Activated CD8-positive, alpha-beta memory T cell treated with anti-CD3 and anti-CD28 coated beads for 1 hour (primary cell): ENCODE measurements around the gene DDX46.
"Not testable (repeated sequence)": the region's sequence is repeated elsewhere in the genome, so short reads cannot be mapped to it uniquely, and the experiment has no call there.

ENCODE experiments used
- DNase-seq, 2 donors: peaks; one replicate each; pipeline ENCODE4 v3.0.0-alpha.2; 2020; ENCODE audit warnings: low read depth in 1 of 2; ENCODE audit errors: extremely low read depth in 1 of 2

The DDX46 gene

DNA sequence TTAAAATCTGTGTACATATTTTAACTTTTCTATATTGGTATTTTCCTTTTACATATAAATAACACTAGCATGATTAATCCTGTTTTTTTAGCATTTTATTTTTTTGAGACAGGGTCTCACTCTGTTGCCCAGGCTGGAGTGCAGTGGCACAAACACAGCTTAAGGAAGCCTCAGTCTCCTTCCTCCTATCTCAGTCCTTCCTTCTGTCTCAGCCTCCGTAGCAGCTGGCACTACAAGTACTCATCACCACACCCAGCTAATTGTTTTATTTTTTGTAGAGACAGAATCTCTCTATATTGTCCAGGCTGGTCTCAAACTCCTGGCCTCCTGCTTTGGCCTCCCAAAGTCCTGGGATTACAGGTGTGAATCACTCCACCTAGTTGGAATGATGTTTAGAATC lies 85.7 kb downstream of the DDX46 start:
- no peak for DNase-seq

GRCh38 chr5:134845335-134845851 lies 86.8 kb downstream of the DDX46 start:
- no peak for DNase-seq

DNA sequence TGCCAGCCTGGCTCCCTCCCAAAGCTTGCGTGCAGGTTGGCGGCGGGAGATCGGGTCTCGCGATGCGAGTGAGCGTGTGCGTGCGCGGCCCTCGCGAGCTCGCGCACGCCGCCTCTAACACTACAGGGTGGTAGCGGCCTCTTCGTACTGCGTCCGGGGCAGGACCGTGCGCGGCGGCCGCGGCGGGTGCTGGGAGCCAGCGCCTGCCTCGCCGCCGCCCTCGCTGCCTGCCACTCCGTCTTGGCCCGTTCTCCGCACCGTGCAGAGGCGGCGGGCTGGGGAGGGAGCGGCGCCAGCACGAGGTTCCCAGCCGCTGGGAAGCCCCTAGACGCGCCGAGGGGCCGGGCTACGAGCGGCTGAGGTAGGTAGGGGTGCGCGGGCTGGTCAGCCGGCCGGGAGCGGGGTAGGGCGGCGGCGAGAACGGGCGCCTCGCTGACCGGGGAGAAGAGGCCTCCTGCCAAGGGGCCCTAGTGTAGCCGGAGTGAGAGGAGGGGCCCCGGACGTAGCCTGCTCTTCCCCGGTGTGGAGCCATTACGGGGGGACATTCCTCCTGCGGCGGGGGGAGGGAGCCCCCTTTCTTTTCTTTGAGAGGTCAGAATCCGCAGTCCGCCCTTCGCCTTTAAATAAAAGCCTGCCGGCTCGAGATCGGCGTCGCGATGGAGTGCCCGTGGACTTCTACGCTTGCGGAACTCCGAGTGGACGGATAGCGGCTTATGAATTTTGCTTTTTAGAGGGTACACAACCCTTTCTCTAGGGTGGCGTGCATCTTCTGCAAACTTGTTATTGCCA lies 87.5 kb downstream of the DDX46 start, which contains the start of gene C5orf24:
Gene C5orf24 (plus strand): TSS at position 117 of the 789 bp plus-strand sequence. CDS start 8,933 bp downstream, outside the sequence.
- peak; percentile 76 to 84 for DNase-seq

- DNase-seq: peak in 1 of 2 donors; percentile 2
These were observed 88.0 kb downstream of the DDX46 start for GRCh38 chr5:134846641-134846960.

- DNase-seq: not testable (repeated sequence)
These were observed 90.9 kb downstream of the DDX46 start for GRCh38 chr5:134849434-134849933.

DNA sequence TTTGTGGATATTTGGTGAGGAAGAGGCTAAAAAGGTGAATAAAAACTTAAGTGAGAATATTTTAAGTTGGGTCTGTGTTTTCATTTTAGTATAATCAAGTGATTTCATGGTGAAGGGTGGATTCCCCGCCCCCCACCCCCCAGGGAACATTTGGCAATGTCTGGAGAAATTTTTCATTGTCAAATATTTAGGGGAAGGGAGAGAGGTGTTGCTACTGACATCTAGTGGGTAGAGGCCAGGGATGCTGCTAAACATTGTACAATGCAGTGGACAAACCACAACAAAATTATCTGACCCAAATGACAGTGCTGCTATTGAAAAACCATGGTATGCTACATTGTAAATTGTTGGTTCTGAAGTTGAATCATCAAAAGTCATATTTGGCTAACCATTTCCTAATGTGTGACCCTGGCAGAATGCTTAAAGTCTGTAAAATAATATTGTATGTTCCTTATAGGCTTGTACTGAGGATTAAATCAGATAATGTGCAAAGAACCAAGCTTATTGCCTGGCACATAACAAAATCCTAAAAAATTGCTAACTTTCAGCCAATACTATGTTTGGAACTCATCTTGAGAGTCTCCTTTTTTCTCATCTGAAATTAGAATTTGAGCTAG lies 92.8 kb downstream of the DDX46 start:
- DNase-seq: no peak

GRCh38 chr5:134856465-134856864 lies 97.9 kb downstream of the DDX46 start:
- DNase-seq: not testable (repeated sequence)

- no peak for DNase-seq
These were observed 98.8 kb downstream of the DDX46 start for GRCh38 chr5:134857401-134857800.

DNA sequence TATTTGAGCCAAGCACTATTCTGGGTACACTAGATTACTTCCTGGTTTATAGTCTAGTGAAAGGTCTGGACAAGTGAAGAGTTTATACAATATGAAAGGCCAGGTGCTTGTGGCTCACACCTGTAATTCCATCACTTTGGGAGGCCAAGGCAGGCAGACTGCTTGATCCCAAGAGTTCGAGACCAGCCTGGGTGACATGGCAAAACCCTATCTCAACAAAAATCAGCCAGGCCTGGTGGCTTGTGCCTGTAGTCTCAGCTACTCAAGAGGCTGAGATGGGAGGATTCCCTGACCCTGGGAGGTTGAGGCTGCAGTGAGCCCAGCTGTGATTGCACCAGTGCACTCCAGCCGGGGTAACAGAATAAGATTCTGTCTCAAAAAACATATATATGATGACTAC lies 106.1 kb downstream of the DDX46 start:
- no peak for DNase-seq

DNA sequence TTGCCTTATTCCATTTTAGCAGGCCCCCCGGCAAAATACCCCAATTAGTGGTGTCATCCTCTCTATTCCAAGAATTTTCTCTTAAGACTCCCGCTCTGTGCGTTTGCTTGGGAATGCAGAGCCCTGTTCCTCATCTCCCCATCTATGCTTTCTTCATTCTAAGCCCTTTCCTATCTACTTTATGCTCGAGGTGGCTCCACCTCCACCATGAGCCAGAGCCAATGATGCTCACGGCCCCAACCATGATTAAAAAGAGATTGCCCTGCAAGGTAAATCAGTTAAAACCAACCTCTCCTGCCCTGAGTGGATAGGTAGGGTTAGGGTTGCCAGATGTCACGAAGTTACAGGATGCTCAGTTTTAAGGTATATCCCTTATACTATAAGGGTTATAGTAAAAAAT lies 114.9 kb downstream of the DDX46 start:
- DNase-seq: no peak

DNA sequence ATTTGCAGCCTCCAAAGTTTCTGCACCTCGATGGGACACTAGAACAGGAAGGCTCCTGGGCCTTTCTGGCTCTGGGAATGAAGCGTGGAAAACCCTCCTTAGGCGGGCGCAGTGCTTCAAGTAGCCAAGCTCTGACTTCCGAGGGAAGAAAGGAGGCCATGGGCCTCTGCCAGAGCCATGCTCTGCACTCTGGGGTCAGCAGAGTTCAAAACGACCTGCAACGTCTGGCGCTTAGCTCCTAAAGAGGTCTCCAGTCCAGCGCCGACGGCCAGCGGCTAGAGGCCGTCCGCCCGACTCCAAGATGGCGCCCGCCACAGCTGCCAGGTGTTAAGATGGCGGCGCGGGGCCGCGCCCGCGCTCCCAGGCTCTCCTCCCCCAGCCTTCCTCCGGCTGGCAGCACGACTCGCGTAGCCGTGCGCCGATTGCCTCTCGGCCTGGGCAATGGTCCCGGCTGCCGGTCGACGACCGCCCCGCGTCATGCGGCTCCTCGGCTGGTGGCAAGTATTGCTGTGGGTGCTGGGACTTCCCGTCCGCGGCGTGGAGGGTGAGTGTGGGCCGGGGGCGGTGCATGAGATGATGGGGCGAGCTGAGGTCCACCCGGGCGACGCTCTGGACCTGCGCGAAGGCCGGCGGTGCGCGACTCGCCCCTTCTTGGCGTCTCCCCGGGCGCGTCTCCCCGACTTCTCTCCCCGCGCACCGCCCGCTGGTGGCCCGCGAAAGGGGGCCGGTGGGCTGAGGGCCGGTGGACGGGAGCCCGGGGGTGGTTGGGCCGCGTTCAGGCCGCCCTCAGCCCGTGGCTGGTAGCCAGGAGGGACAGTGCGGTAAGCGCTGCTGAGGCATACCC lies 115.6 kb downstream of the DDX46 start, which contains the start of gene TXNDC15:
Gene TXNDC15 (plus strand): TSS at position 385 of the 844 bp plus-strand sequence. CDS start 57 bp downstream, at position 442.
- DNase-seq: peak; percentile 40 to 70

DNA sequence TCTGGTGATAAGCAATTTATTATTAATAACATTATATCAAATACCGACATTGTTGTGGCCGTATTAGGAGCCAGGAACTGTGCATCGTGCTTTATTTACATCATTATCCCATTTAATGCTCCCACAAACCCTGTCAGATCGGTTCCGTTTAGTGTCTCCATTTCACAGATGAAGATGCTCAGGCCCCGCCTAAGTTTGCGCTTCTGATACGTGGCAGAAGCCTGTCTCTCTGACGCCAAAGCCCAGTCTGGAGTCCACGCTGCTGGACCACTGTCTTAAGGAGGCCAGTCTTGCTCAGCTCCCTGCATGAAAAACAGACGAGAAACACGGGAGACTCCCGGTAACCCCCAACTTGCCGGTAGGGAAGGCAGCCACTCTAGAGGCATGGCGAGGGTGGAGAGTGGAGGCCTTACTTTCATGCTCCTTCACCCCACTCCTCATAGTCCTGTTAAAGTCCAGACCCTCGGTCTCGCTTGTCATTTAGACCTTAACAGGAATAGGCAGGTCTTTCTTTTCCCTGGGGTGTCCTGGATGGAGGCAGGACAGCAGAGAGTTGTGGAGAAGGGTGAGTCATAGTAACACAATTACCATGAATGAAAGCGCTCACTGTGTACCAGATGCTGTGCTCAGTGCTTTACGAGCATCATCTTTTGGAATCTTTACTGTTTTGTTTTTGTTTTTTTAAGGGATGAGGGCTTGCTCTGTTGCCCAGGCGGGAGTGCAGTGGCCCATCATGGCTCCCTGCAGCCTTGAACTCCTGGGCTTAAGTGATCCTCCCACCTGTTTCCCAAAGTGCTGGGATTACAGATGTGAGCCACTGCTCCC lies 116.5 kb downstream of the DDX46 start:
- no peak for DNase-seq

GRCh38 chr5:134877159-134877558 lies 118.6 kb downstream of the DDX46 start:
- DNase-seq: no peak

DNA sequence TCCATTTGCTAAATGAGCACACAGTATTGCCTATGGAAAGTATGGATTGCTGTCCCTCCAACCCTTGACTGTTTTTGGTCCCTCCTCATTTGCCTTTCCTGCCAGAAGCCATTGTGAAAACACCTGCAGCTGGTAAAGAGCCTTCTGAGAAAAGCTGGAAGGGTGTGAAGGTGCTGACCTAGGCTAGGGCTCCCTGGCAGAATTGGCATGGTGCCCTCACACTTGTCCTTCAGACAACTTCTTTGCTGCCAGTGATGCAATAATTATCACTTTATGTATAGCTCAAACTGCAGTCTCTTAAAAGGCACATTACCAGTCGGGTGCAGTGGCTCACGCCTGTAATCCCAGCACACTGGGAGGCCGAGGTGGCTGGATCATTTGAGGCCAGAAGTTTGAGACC lies 119.8 kb downstream of the DDX46 start:
- DNase-seq: no peak

DNA sequence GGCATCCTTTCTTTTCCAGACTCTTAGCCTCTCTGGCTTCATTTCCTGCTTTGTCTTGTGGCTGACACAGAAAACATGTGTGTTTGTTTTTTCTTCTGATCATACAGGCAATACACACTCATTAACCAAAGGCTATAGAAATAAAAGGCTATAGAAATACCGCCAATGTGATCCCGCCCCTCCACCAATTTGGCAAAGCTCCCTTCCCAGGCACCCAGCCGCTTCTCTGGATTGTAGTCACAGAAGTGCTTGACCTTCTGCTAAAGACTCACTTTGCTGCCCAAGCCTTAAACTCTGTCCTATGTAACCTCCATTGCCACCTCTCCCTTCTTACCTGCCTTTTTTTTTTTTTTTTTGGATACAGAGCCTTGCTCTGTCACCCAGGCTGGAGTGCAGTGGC lies 120.9 kb downstream of the DDX46 start:
- no peak for DNase-seq
